OCI-LY1 (cell line): ENCODE results near the gene BMPR2.

Experiments used
- EZH2 ChIP-seq: fragments of 200-600 bp; sonication (generic), shearing (Covaris generic); IDR thresholded peaks from 2 replicates; pipeline ENCODE4 v1.8.0; 2017; ENCODE audit warnings: borderline replicate concordance, mixed run types, mild to moderate bottlenecking, antibody characterized with exemption, low read length, moderate library complexity, mixed read lengths
- TF ChIP-seq, protein P1 (sequence below): fragments of 200-600 bp; sonication (generic), shearing (Covaris generic); IDR thresholded peaks from 2 replicates; pipeline ENCODE4 v1.5.1; 2017; ENCODE audit warnings: mild to moderate bottlenecking, antibody characterized with exemption, low read length, moderate library complexity, mixed read lengths

DNA sequence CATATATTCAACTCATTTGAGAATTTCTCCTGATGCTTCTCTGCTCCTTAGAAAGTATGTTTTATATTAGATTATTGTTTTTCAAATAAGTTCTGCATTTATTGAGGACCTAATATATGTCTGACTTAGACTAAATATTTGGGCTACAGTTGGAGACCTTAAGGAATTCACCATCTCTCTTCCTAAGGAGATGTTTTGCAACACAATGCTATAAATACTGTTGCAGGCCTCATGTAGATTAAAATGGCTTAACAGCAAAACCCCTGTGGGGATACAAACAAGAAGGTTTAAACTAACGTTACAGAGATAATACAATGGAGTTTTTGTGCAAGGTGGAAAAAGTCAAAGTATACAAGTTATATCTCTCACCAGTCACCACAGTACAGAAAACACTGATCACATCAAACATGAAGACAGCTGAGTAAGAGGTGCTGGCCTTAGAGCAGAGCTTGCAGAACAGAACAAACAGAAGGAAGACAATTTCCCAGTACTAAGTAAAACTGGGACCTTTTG lies 20.1 kb upstream of the BMPR2 start:
- TF ChIP-seq, protein P1, sequence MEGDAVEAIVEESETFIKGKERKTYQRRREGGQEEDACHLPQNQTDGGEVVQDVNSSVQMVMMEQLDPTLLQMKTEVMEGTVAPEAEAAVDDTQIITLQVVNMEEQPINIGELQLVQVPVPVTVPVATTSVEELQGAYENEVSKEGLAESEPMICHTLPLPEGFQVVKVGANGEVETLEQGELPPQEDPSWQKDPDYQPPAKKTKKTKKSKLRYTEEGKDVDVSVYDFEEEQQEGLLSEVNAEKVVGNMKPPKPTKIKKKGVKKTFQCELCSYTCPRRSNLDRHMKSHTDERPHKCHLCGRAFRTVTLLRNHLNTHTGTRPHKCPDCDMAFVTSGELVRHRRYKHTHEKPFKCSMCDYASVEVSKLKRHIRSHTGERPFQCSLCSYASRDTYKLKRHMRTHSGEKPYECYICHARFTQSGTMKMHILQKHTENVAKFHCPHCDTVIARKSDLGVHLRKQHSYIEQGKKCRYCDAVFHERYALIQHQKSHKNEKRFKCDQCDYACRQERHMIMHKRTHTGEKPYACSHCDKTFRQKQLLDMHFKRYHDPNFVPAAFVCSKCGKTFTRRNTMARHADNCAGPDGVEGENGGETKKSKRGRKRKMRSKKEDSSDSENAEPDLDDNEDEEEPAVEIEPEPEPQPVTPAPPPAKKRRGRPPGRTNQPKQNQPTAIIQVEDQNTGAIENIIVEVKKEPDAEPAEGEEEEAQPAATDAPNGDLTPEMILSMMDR = no peak
- no peak for TF ChIP-seq EZH2
